Osteoblast (primary cell): ENCODE results near the gene RAB7A. TPM values are rescaled to one million over a fixed set of nuclear protein-coding genes. Genes with fewer than 3 reads are reported as not detected.

ENCODE experiments used
- DNase-seq: peaks from one replicate; pipeline ENCODE4 v3.0.0; 2011; ENCODE audit warnings: low spot score, mixed read lengths; ENCODE audit not compliant: insufficient read length; ENCODE audit errors: missing footprints
- H2AFZ ChIP-seq: 2 replicates; pipeline ENCODE4 v1.6.0; 2011; ENCODE audit warnings: mild to moderate bottlenecking, low read length
- H3K27ac ChIP-seq: 2 replicates; pipeline ENCODE4 v1.5.1; 2011; ENCODE audit warnings: mild to moderate bottlenecking, low read depth, low read length, moderate library complexity
- H3K27me3 ChIP-seq: 2 replicates; pipeline ENCODE4 v1.6.0; 2012; ENCODE audit warnings: mild to moderate bottlenecking, control low read depth, inconsistent platforms, low read length, moderate library complexity; ENCODE audit not compliant: insufficient read depth
- H3K36me3 ChIP-seq: 2 replicates; pipeline ENCODE4 v1.5.1; 2011; ENCODE audit warnings: mild to moderate bottlenecking, low read length, control low read depth, moderate library complexity; ENCODE audit not compliant: insufficient read depth
- H3K4me1 ChIP-seq: 2 replicates; pipeline ENCODE4 v1.5.1; 2011; ENCODE audit warnings: mild to moderate bottlenecking, low read length, control low read depth, moderate library complexity; ENCODE audit not compliant: insufficient read depth
- H3K4me2 ChIP-seq: 2 replicates; pipeline ENCODE4 v1.6.0; 2011; ENCODE audit warnings: mild to moderate bottlenecking, low read length; ENCODE audit not compliant: insufficient read depth
- H3K4me3 ChIP-seq: fragments of 200-600 bp; sonication (generic); 3 replicates; pipeline ENCODE4 v1.5.1; 2012; ENCODE audit warnings: mild to moderate bottlenecking, low read length, inconsistent platforms; ENCODE audit not compliant: insufficient read depth
- H3K79me2 ChIP-seq: 2 replicates; pipeline ENCODE4 v1.6.0; 2012; ENCODE audit warnings: mild to moderate bottlenecking, low read length, control low read depth, inconsistent platforms; ENCODE audit not compliant: insufficient read depth
- H3K9me3 ChIP-seq: 2 replicates; pipeline ENCODE4 v1.5.1; 2011; ENCODE audit warnings: low read depth, low read length, control low read depth
- H4K20me1 ChIP-seq: 2 replicates; pipeline ENCODE4 v1.6.0; 2012; ENCODE audit warnings: mild to moderate bottlenecking, low read length, control low read depth; ENCODE audit not compliant: insufficient read depth
- CTCF ChIP-seq: IDR thresholded peaks from 2 replicates; pipeline ENCODE4 v1.5.1; 2011; ENCODE audit warnings: mild to moderate bottlenecking, low read depth, low read length, moderate library complexity; ENCODE audit errors: extremely low read depth
- total RNA-seq: library from RNA; depleted of rRNA; stranded (reverse); fragments of >200 nt; gene quantifications from 2 replicates; pipeline ENCODE4 v1.2.3, GENCODE V29; 2012

Gene RAB7A
- total RNA-seq, 1 donor: 86.1 TPM

- Histone ChIP-seq H2AFZ (no peak overlapping the region), H3K9me3 (no peaks in the 10 kb centered on the region), H3K27ac (no peak overlapping the region), H3K27me3 (no peaks in the 10 kb centered on the region), H3K4me2 (no peak overlapping the region), H3K4me3 (no peak overlapping the region), H3K36me3 (peaks cover 57% of the 10 kb centered on the region), H3K79me2 (peaks cover 94% of the 10 kb centered on the region), H4K20me1 (peaks cover 5% of the 10 kb centered on the region), H3K4me1 (peaks cover 18% of the 10 kb centered on the region)
- TF ChIP-seq CTCF: no peak
- DNase-seq: no peak
Measured at GRCh38 chr3:128800241-128801187, 74.5 kb downstream of the RAB7A start.

- peaks cover 96% of the 10 kb centered on the region for H3K79me2 ChIP-seq
- no peak overlapping the region for H3K4me2 ChIP-seq
- no peak overlapping the region for H3K4me3 ChIP-seq
- peaks cover 21% of the 10 kb centered on the region for H3K4me1 ChIP-seq
- peaks cover 57% of the 10 kb centered on the region for H3K36me3 ChIP-seq
- DNase-seq: no peak
- no peak overlapping the region for H3K27ac ChIP-seq
- no peaks in the 10 kb centered on the region for H3K9me3 ChIP-seq
- no peak overlapping the region for H2AFZ ChIP-seq
- H3K27me3 ChIP-seq: no peaks in the 10 kb centered on the region
- H4K20me1 ChIP-seq: peaks cover 5% of the 10 kb centered on the region
- no peak for TF ChIP-seq CTCF
Measured at GRCh38 chr3:128801779-128802380, 75.9 kb downstream of the RAB7A start.

GRCh38 chr3:128803307-128803706, 77.3 kb downstream of the RAB7A start:
- Histone ChIP-seq H3K4me3 (no peak overlapping the region), H3K36me3 (peaks cover 52% of the 10 kb centered on the region), H3K27me3 (no peaks in the 10 kb centered on the region), H3K9me3 (no peaks in the 10 kb centered on the region), H3K79me2 (peaks cover 93% of the 10 kb centered on the region), H2AFZ (no peak overlapping the region), H3K27ac (no peak overlapping the region), H3K4me1 (peaks cover 21% of the 10 kb centered on the region), H3K4me2 (no peak overlapping the region), H4K20me1 (peaks cover 8% of the 10 kb centered on the region)
- TF ChIP-seq CTCF: no peak
- no peak for DNase-seq
